Measurements from ENCODE around the gene BOC. TPM values are rescaled to one million over a fixed set of nuclear protein-coding genes. Genes with fewer than 3 reads are reported as not detected.

Gene BOC
- total and polyA plus RNA-seq, 10 of the 15 experiments (the other 5 are each of a cell fraction or from before 2014, with no cell fraction given): 0.18 TPM; not detected in 9

GRCh38 chr3:113287803-113288648 is 76.7 kb downstream of the BOC start (continued):
- TF ChIP-seq CUX1 (IDR thresholded peaks at IDR 0.05; ENCODE audit: insufficient replicate concordance, low read depth, low read length): peak; percentile 25

- POLR2A ChIA-PET: no interaction called here
These were observed 77.5 kb downstream of the BOC start for GRCh38 chr3:113288881-113289280.

More at GRCh38 chr3:113288881-113289280, 77.5 kb downstream of the BOC start:
- Histone ChIP-seq H3K9me3 (replicated peaks; ENCODE audit: control insufficient read depth, insufficient read depth, low read length) (no peaks in the 10 kb centered on the region), H2AFZ (ENCODE audit: control insufficient read depth, low read depth, low read length) (no peak overlapping the region), H3K27ac (ENCODE audit: control insufficient read depth, insufficient read depth) (no peak overlapping the region), H3K79me2 (ENCODE audit: control insufficient read depth, insufficient read depth, low read length) (no peaks in the 10 kb centered on the region), H3K4me1 (ENCODE audit: control insufficient read depth, insufficient read depth, low read length) (no peaks in the 10 kb centered on the region), H3K9ac (ENCODE audit: control insufficient read depth, insufficient read depth, low read length) (no peak overlapping the region), H3K27me3 (replicated peaks in 1 of 2; ENCODE audit: control insufficient read depth in 2 of 2, insufficient read depth in 2 of 2, low read length in 1 of 2) (no peaks in the 10 kb centered on the region), H4K20me1 (ENCODE audit: control insufficient read depth, insufficient read depth) (no peaks in the 10 kb centered on the region), H3K4me3 (no peak overlapping the region), H3K4me2 (ENCODE audit: control insufficient read depth, insufficient read depth) (no peak overlapping the region), H3K36me3 (ENCODE audit: control insufficient read depth in 2 of 2, insufficient read depth in 2 of 2, low read length in 1 of 2) (no peaks in the 10 kb centered on the region)
- BruUV-seq (replicated peaks): no TSS peak
- in situ Hi-C loops (cut with MboI): loop anchor here (5.0 to 10.0 kb wide), 2 partner anchors 237 to 644 kb away; partner anchors contain the start of gene CCDC80
- WGBS (ENCODE audit: insufficient coverage, insufficient replicate concordance, low lambda C conversion rate, missing lambda C conversion rate): 91% methylated on average over 3 of the region's 3 CpGs
- CTCF ChIA-PET: interaction anchor here (0.6 to 5.6 kb wide), 53 partner anchors 10 to 711 kb away, joined by 3 to 82 read pairs (median 4); partner anchors contain the start of gene SPICE1
- TF ChIP-seq NFYB (IDR thresholded peaks at IDR 0.05; ENCODE audit: insufficient read depth, low read depth, low read length): no peak
- TF ChIP-seq SUPT20H (IDR thresholded peaks at IDR 0.05; ENCODE audit: borderline replicate concordance, control insufficient read depth, low read depth, low read length): no peak
- TF ChIP-seq PAX8 (IDR thresholded peaks at IDR 0.05): no peak
- TF ChIP-seq ETV6 (conservative IDR thresholded peaks at IDR 0.05 in 1 of 2, IDR thresholded peaks at IDR 0.05 in 1 of 2; ENCODE audit: borderline replicate concordance in 1 of 2, low read depth in 1 of 2): no peak
- no peak for TF ChIP-seq RB1 (IDR thresholded peaks at IDR 0.05; ENCODE audit: borderline replicate concordance)
- RAD21 ChIA-PET (ENCODE audit: unreplicated experiment): interaction anchor here (0.7 to 3.1 kb wide), 20 partner anchors 12 to 706 kb away, joined by 3 to 31 read pairs (median 4); no protein-coding TSS in a partner anchor
- FAIRE-seq: no peak
- intact Hi-C loops (cut with micrococcal nuclease; ENCODE audit: unreplicated experiment): loop anchor here (1.0 kb wide), 3 partner anchors 153 to 646 kb away; no protein-coding TSS in a partner anchor
- SMC1A ChIA-PET (ENCODE audit: uncharacterized antibody, unreplicated experiment): interaction anchor here (0.6 to 4.3 kb wide), 26 partner anchors 9 to 647 kb away, joined by 3 to 47 read pairs (median 4); partner anchors contain the start of gene CCDC80
- no peak for ATAC-seq
- DNase-seq (ENCODE audit: low read depth, low spot score): no peak

Data from GM12878 (cell line).